ENCODE data around the gene ROPN1L. TPM values are rescaled to one million over a fixed set of nuclear protein-coding genes. Genes with fewer than 3 reads are reported as not detected.

ROPN1L gene
- total RNA-seq, 4 donors from 2014 or later, result 0.71 to 4.0 (median 1.0) TPM; not detected in 1

DNA sequence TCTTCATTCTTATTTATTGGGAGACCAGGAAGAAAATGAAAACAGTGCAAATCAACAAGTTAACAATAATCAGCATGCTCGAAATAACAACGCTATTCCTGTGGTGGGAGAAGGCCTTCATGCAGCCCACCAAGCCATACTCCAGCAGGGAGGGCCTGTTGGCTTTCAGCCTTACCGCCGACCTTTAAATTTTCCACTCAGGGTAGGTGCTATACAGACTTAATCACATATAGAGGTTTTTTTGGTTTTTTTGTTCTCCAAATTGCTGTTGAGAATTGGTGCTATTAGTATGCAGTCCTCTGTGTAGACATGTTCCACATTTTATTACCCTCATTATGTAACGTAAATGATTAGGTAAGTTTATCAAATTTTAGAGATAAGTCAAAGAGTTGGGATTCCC, 30.3 kb upstream of the ROPN1L start:
- 84 to 86% methylated on average over 5 of the region's 5 CpGs for WGBS, 2 donors
- intact Hi-C loops (cut with DNase I; ENCODE audit: low total_unique reads), result no loop called here

GRCh38 chr5:10416868-10417267, 24.8 kb upstream of the ROPN1L start:
- 94 to 96% methylated on average over 3 of the region's 3 CpGs for WGBS, 2 donors
- DNase-seq (ENCODE audit: low spot score in 2 of 2), result no peak
- no peak overlapping the region for H3K4me3 ChIP-seq (ENCODE audit: low read depth, poor library complexity, severe bottlenecking)
- intact Hi-C loops (cut with DNase I; ENCODE audit: low total_unique reads), result no loop called here
- TF ChIP-seq CTCF (IDR thresholded peaks at IDR 0.05), result no peak

More for the DNA sequence above, 30.3 kb upstream of the ROPN1L start:
- no peak for DNase-seq (ENCODE audit: low spot score in 2 of 2)
- TF ChIP-seq CTCF (IDR thresholded peaks at IDR 0.05) (no peak), POLR2A (IDR thresholded peaks at IDR 0.05) (no peak)
- H3K4me3 ChIP-seq (ENCODE audit: low read depth, poor library complexity, severe bottlenecking), result no peak overlapping the region

- intact Hi-C loops (cut with DNase I; ENCODE audit: low total_unique reads), result no loop called here
- WGBS, 2 donors, result 93 to 94% methylated on average over 4 of the region's 4 CpGs
Observed at GRCh38 chr5:10418654-10419345, 22.9 kb upstream of the ROPN1L start.

DNA sequence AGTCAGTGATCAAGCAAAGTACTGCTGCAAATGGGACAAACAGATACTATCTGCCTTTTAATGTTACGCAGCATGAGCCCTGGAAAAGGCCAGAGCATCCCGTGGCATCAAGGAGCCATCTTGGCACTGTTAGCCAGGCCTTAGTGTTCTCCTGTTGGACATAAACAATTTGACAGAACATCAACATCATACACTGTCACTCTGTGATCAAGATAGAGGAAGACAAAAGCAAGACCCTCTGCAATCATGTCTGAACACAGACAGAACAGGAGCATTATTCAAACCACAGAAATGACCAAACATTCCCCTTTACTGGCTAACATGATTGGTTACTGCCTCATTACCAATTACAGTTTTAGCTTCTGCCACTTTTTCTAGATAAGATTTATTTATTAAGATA, 21.2 kb upstream of the ROPN1L start:
- DNase-seq (ENCODE audit: low spot score in 2 of 2), result no peak
- H3K4me3 ChIP-seq (ENCODE audit: low read depth, poor library complexity, severe bottlenecking), result no peak overlapping the region
- WGBS, 2 donors, result 86 to 88% methylated on average over 2 of the region's 2 CpGs
- intact Hi-C loops (cut with DNase I; ENCODE audit: low total_unique reads), result no loop called here
- TF ChIP-seq POLR2A (IDR thresholded peaks at IDR 0.05), result no peak
- no peak for TF ChIP-seq CTCF (IDR thresholded peaks at IDR 0.05)

More at GRCh38 chr5:10418654-10419345, 22.9 kb upstream of the ROPN1L start:
- no peak overlapping the region for H3K4me3 ChIP-seq (ENCODE audit: low read depth, poor library complexity, severe bottlenecking)
- no peak for DNase-seq (ENCODE audit: low spot score in 2 of 2)
- TF ChIP-seq POLR2A (IDR thresholded peaks at IDR 0.05), result no peak
- no peak for TF ChIP-seq CTCF (IDR thresholded peaks at IDR 0.05)

GRCh38 chr5:10420932-10421331, 20.7 kb upstream of the ROPN1L start:
- H3K4me3 ChIP-seq (ENCODE audit: low read depth, poor library complexity, severe bottlenecking), result no peak overlapping the region
- TF ChIP-seq CTCF (IDR thresholded peaks at IDR 0.05) (no peak), POLR2A (IDR thresholded peaks at IDR 0.05) (no peak)
- no peak for DNase-seq (ENCODE audit: low spot score in 2 of 2)
- intact Hi-C loops (cut with DNase I; ENCODE audit: low total_unique reads), result no loop called here

Measured in lower leg skin (tissue), 4 donors.